Gastrocnemius medialis (tissue), 4 donors: ENCODE results near the gene INAFM1. TPM values are rescaled to one million over a fixed set of nuclear protein-coding genes. Genes with fewer than 3 reads are reported as not detected.

Experiments
- ATAC-seq, 2 donors: fragments of 150-250 bp; one replicate each; pipeline ENCODE4 v1.9.1; 2016
- DNase-seq, 2 donors: peaks; one replicate each; pipeline ENCODE4 v3.0.0-alpha.2; 2019
- H3K27ac ChIP-seq, 4 donors: fragments of 200-600 bp; sonication (generic); 1 replicate in 1 of 4; 2 replicates in 3 of 4; pipeline ENCODE4 v1.5.1; 2016 to 2018; ENCODE audit warnings: mild to moderate bottlenecking in 2 of 4, moderate library complexity in 1 of 4
- H3K27me3 ChIP-seq, 3 donors: fragments of 200-600 bp; sonication (generic) in 2 of 3; 1 replicate in 1 of 3; 2 replicates in 2 of 3; pipeline versions ENCODE4 v1.5.1 to v1.6.0; 2016 to 2019; ENCODE audit warnings: mild to moderate bottlenecking in 1 of 3, moderate library complexity in 1 of 3
- H3K36me3 ChIP-seq, 2 donors: fragments of 200-600 bp; sonication (generic) in 1 of 2; one replicate each; pipeline ENCODE4 v1.5.1; 2017 to 2018
- H3K4me1 ChIP-seq, 2 donors: fragments of 200-600 bp; sonication (generic) in 1 of 2; one replicate each; pipeline ENCODE4 v1.5.1; 2016 to 2017; ENCODE audit warnings: mild to moderate bottlenecking in 2 of 2
- H3K4me3 ChIP-seq, 4 donors: fragments of 200-600 bp; sonication (generic) in 3 of 4; 1 replicate in 1 of 4; 2 replicates in 3 of 4; pipeline ENCODE4 v1.5.1; 2016 to 2019; ENCODE audit warnings: mild to moderate bottlenecking in 2 of 4
- H3K9me3 ChIP-seq, 3 donors: fragments of 200-600 bp; sonication (generic) in 2 of 3; 1 replicate in 1 of 3; 2 replicates in 2 of 3; pipeline ENCODE4 v1.5.1; 2016 to 2019
- CTCF ChIP-seq, 5 experiments: fragments of 450-650 bp in 3 of 5; fragments of 200-600 bp in 2 of 5; sonication (generic) in 2 of 5; IDR thresholded peaks in 4 of 5; conservative IDR thresholded peaks in 1 of 5; 1 replicate in 4 of 5; 2 replicates in 1 of 5; pipeline ENCODE4 v1.5.1; 2016 to 2019; ENCODE audit warnings: antibody characterized with exemption in 5 of 5, mild to moderate bottlenecking in 3 of 5, moderate library complexity in 3 of 5
- POLR2A ChIP-seq, 2 donors: fragments of 450-650 bp; IDR thresholded peaks; one replicate each; pipeline ENCODE4 v1.6.1; 2017; ENCODE audit warnings: antibody characterized with exemption in 2 of 2, mild to moderate bottlenecking in 2 of 2, moderate library complexity in 2 of 2
- in situ Hi-C, 4 donors: fragments of 200-750 bp; cut with MboI; loops; one replicate each; pipeline versions ENCODE4 v1.15.0 to v1.8.0; 2017; ENCODE audit warnings: low sequenced_read_pairs in 4 of 4
- intact Hi-C: fragments of 100-400 bp; cut with DNase I; formaldehyde crosslinking; loops from one replicate; pipeline ENCODE4 v1.15.1; 2023; ENCODE audit warnings: low total_unique reads
- total RNA-seq, 4 donors: library from RNA; depleted of rRNA; stranded (reverse); fragments of >200 nt; gene quantifications; one replicate each; pipeline versions ENCODE4 v1.1.0 to v1.2.3, GENCODE V29; 2016

The INAFM1 gene
- total RNA-seq, 4 donors from 2014 or later = 3.9 to 8.5 (median 7.2) TPM

- ATAC-seq (no peak), DNase-seq (no peak)
- in situ Hi-C loops = no loop called here
- Histone ChIP-seq H3K4me1 (peaks cover 6 to 12% of the 10 kb centered on the region in 2 donors), H3K27me3 (no peaks in the 10 kb centered on the region), H3K36me3 (peaks cover 0 to 64% of the 10 kb centered on the region in 2 donors), H3K9me3 (no peaks in the 10 kb centered on the region), H3K27ac (no peak overlapping the region), H3K4me3 (no peak overlapping the region)
- TF ChIP-seq CTCF (IDR thresholded peaks at IDR 0.05 in 4 of 5, conservative IDR thresholded peaks at IDR 0.05 in 1 of 5) (no peak), POLR2A (IDR thresholded peaks at IDR 0.05) (no peak)
- intact Hi-C loops = no loop called here
Observed at GRCh38 chr19:47264629-47265028, 10.1 kb upstream of the INAFM1 start.

GRCh38 chr19:47266401-47266941 is 8.2 kb upstream of the INAFM1 start:
- Histone ChIP-seq H3K4me3 (no peak overlapping the region), H3K9me3 (no peaks in the 10 kb centered on the region), H3K27me3 (no peaks in the 10 kb centered on the region), H3K27ac (peak overlapping the region in 2 of 4 donors; percentile 56 to 67), H3K4me1 (peaks cover 6 to 12% of the 10 kb centered on the region in 2 donors), H3K36me3 (peaks cover 0 to 63% of the 10 kb centered on the region in 2 donors)
- intact Hi-C loops (no loop called here), in situ Hi-C loops (no loop called here)
- ATAC-seq (no peak), DNase-seq (no peak)
- TF ChIP-seq CTCF (IDR thresholded peaks at IDR 0.05 in 4 of 5, conservative IDR thresholded peaks at IDR 0.05 in 1 of 5) (no peak), POLR2A (IDR thresholded peaks at IDR 0.05) (no peak)

- no peak for TF ChIP-seq CTCF (IDR thresholded peaks at IDR 0.05 in 4 of 5, conservative IDR thresholded peaks at IDR 0.05 in 1 of 5)
- no peak for TF ChIP-seq POLR2A (IDR thresholded peaks at IDR 0.05)
- H3K9me3 ChIP-seq = no peaks in the 10 kb centered on the region
- H3K27ac ChIP-seq = peak overlapping the region; percentile 9 to 67 (median 56)
- peaks cover 6 to 12% of the 10 kb centered on the region in 2 donors for H3K4me1 ChIP-seq
- in situ Hi-C loops = no loop called here
- H3K4me3 ChIP-seq = no peak overlapping the region
- DNase-seq = peak in 1 of 2 donors; percentile 72
- no peaks in the 10 kb centered on the region for H3K27me3 ChIP-seq
- peaks cover 0 to 66% of the 10 kb centered on the region in 2 donors for H3K36me3 ChIP-seq
- intact Hi-C loops = no loop called here
- peak; percentile 77 to 90 for ATAC-seq
Observed at GRCh38 chr19:47267350-47267759, 7.3 kb upstream of the INAFM1 start.

- intact Hi-C loops = no loop called here
- peak overlapping the region in 2 of 4 donors; percentile 55 to 67 for H3K27ac ChIP-seq
- H3K9me3 ChIP-seq = no peaks in the 10 kb centered on the region
- TF ChIP-seq CTCF (IDR thresholded peaks at IDR 0.05 in 4 of 5, conservative IDR thresholded peaks at IDR 0.05 in 1 of 5) (no peak), POLR2A (IDR thresholded peaks at IDR 0.05) (no peak)
- peaks cover 0 to 66% of the 10 kb centered on the region in 2 donors for H3K36me3 ChIP-seq
- H3K27me3 ChIP-seq = no peaks in the 10 kb centered on the region
- ATAC-seq (no peak), DNase-seq (no peak)
- H3K4me1 ChIP-seq = peaks cover 6 to 17% of the 10 kb centered on the region in 2 donors
- in situ Hi-C loops = no loop called here
- H3K4me3 ChIP-seq = no peak overlapping the region
Observed at GRCh38 chr19:47268028-47268427, 6.7 kb upstream of the INAFM1 start.

- H3K4me1 ChIP-seq = peaks cover 6 to 26% of the 10 kb centered on the region in 2 donors
- TF ChIP-seq POLR2A (IDR thresholded peaks at IDR 0.05) (no peak), CTCF (IDR thresholded peaks at IDR 0.05 in 4 of 5, conservative IDR thresholded peaks at IDR 0.05 in 1 of 5) (no peak)
- intact Hi-C loops (no loop called here), in situ Hi-C loops (no loop called here)
- peaks cover 0 to 53% of the 10 kb centered on the region in 2 donors for H3K36me3 ChIP-seq
- no peak for ATAC-seq
- H3K27ac ChIP-seq = no peak overlapping the region
- H3K4me3 ChIP-seq = no peak overlapping the region
- no peaks in the 10 kb centered on the region for H3K27me3 ChIP-seq
- no peaks in the 10 kb centered on the region for H3K9me3 ChIP-seq
- no peak for DNase-seq
Observed at GRCh38 chr19:47269596-47269995, 5.1 kb upstream of the INAFM1 start.
